Lung (tissue), 12 donors: Measurements from ENCODE around the gene SLC6A8. TPM values are rescaled to one million over a fixed set of nuclear protein-coding genes. Genes with fewer than 3 reads are reported as not detected.
A peak's percentile ranks its signal among the peaks of the same experiment; 100 is the strongest.

Experiments used
- ATAC-seq: fragments of 200-7000 bp; cut with Tn5 transposase; one replicate; pipeline ENCODE4 v1.9.1; 2020; ENCODE audit warnings: moderate number of reproducible peaks; ENCODE audit not compliant: insufficient read depth, low FRiP score
- DNase-seq, 3 donors: peaks; one replicate each; pipeline ENCODE4 v3.0.0-alpha.2; 2013 to 2017
- H3K27ac ChIP-seq, 2 donors: one replicate each; pipeline ENCODE4 v1.5.1; 2013; ENCODE audit warnings: mild to moderate bottlenecking in 2 of 2, moderate library complexity in 2 of 2, control low read depth in 1 of 2, inconsistent platforms in 1 of 2, low read depth in 1 of 2, low read length in 1 of 2
- H3K27me3 ChIP-seq, 3 donors: one replicate each; pipeline ENCODE4 v1.5.1; 2013; ENCODE audit warnings: low read length in 2 of 3; ENCODE audit not compliant: control insufficient read depth in 3 of 3, insufficient read depth in 3 of 3
- H3K36me3 ChIP-seq, 4 donors: one replicate each; pipeline ENCODE4 v1.5.1; 2013; ENCODE audit warnings: low read length in 4 of 4, mild to moderate bottlenecking in 1 of 4, moderate library complexity in 1 of 4; ENCODE audit not compliant: control insufficient read depth in 4 of 4, insufficient read depth in 4 of 4
- H3K4me1 ChIP-seq, 5 donors: one replicate each; pipeline ENCODE4 v1.5.1; 2013; ENCODE audit warnings: low read length in 5 of 5, mild to moderate bottlenecking in 2 of 5, moderate library complexity in 1 of 5; ENCODE audit not compliant: control insufficient read depth in 5 of 5, insufficient read depth in 5 of 5
- H3K4me3 ChIP-seq: one replicate; pipeline ENCODE4 v1.5.1; 2013; ENCODE audit warnings: mild to moderate bottlenecking, control low read depth, moderate library complexity
- H3K9ac ChIP-seq, 2 donors: one replicate each; pipeline ENCODE4 v1.5.1; 2013; ENCODE audit warnings: low read length in 2 of 2, control low read depth in 1 of 2; ENCODE audit not compliant: insufficient read depth in 1 of 2
- H3K9me3 ChIP-seq, 4 donors: one replicate each; pipeline ENCODE4 v1.5.1; 2013; ENCODE audit warnings: low read length in 3 of 4, mild to moderate bottlenecking in 1 of 4, moderate library complexity in 1 of 4; ENCODE audit not compliant: control insufficient read depth in 4 of 4, insufficient read depth in 3 of 4
- CTCF ChIP-seq: IDR thresholded peaks from 2 replicates; pipeline ENCODE4 v1.5.1; 2012; ENCODE audit warnings: mild to moderate bottlenecking; ENCODE audit errors: control extremely low read depth, extremely low read depth
- WGBS, 2 donors: extraction: QIAGEN DNeasy Blood & Tissue Kit; methylation state at CpG; one replicate each; pipeline ENCODE4 v1.1.7; 2013; 5-methylcytosine and 5-hydroxymethylcytosine counted together
- polyA plus RNA-seq, 2 donors: library from polyadenylated mRNA; stranded (reverse); fragments of 200-250 nt; gene quantifications; one replicate each; pipeline ENCODE4 v1.2.1, GENCODE V29; 2013
- total RNA-seq, 2 donors: library from RNA; depleted of rRNA in 1 of 2; stranded (reverse); fragments of >200 nt in 1 of 2; gene quantifications; one replicate each; pipeline ENCODE4 v1.2.1, GENCODE V29; 2014 to 2021
- donor health status: control.
- donor health status: control.
- donor health status: Bipolar disorder and iron deficiency.
- donor health status: healthy.
- donor health status: DM: yes; HTN: yes; CAD: no.

Gene SLC6A8
- total and polyA plus RNA-seq, 4 donors = 5.3 to 21.5 (median 9.9) TPM

GRCh38 chrX:153650959-153651358 lies 36.8 kb upstream of the SLC6A8 start:
- Histone ChIP-seq H3K27ac (no peak overlapping the region), H3K4me3 (no peak overlapping the region), H3K36me3 (no peaks in the 10 kb centered on the region), H3K27me3 (peaks cover 6 to 20% (median 15%) of the 10 kb centered on the region in 3 donors), H3K9ac (no peak overlapping the region), H3K9me3 (peaks cover 0 to 20% (median 6%) of the 10 kb centered on the region in 4 donors), H3K4me1 (peaks cover 0 to 3% (median 0%) of the 10 kb centered on the region in 5 donors)
- WGBS, 2 donors = 89 to 96% methylated on average over 12 to 13 of the region's 13 CpGs
- TF ChIP-seq CTCF = no peak
- ATAC-seq (no peak), DNase-seq (peak in 1 of 3 donors; percentile 9)

- ATAC-seq (no peak), DNase-seq (peak in 1 of 3 donors; percentile 10)
- Histone ChIP-seq H3K4me3 (no peak overlapping the region), H3K27me3 (peaks cover 6 to 13% (median 9%) of the 10 kb centered on the region in 3 donors), H3K9ac (no peak overlapping the region), H3K4me1 (peaks cover 0 to 1% (median 0%) of the 10 kb centered on the region in 5 donors), H3K9me3 (peaks cover 0 to 21% (median 6%) of the 10 kb centered on the region in 4 donors), H3K27ac (no peak overlapping the region), H3K36me3 (no peaks in the 10 kb centered on the region)
- 81 to 85% methylated on average over 9 of the region's 9 CpGs for WGBS, 2 donors
- no peak for TF ChIP-seq CTCF
Observed at GRCh38 chrX:153651540-153652079, 36.1 kb upstream of the SLC6A8 start.

- peaks cover 0 to 4% (median 3%) of the 10 kb centered on the region in 3 donors for H3K27me3 ChIP-seq
- no peak for DNase-seq
- WGBS, 2 donors = 86 to 100% methylated on average over 2 of the region's 2 CpGs
- no peak for ATAC-seq
- no peak for TF ChIP-seq CTCF
- no peak overlapping the region for H3K4me3 ChIP-seq
- H3K9ac ChIP-seq = no peak overlapping the region
- H3K27ac ChIP-seq = no peak overlapping the region
- peaks cover 0 to 18% (median 6%) of the 10 kb centered on the region in 4 donors for H3K9me3 ChIP-seq
- H3K4me1 ChIP-seq = no peaks in the 10 kb centered on the region
- no peaks in the 10 kb centered on the region for H3K36me3 ChIP-seq
Observed at GRCh38 chrX:153653556-153653955, 34.2 kb upstream of the SLC6A8 start.

- DNase-seq = no peak
- no peak overlapping the region for H3K27ac ChIP-seq
- no peak for ATAC-seq
- peaks cover 0 to 18% (median 10%) of the 10 kb centered on the region in 3 donors for H3K27me3 ChIP-seq
- no peak overlapping the region for H3K9ac ChIP-seq
- 87 to 88% methylated on average over 9 of the region's 9 CpGs for WGBS, 2 donors
- H3K4me3 ChIP-seq = no peak overlapping the region
- no peaks in the 10 kb centered on the region for H3K36me3 ChIP-seq
- no peaks in the 10 kb centered on the region for H3K4me1 ChIP-seq
- peaks cover 0 to 15% (median 6%) of the 10 kb centered on the region in 4 donors for H3K9me3 ChIP-seq
- no peak for TF ChIP-seq CTCF
Observed at GRCh38 chrX:153657161-153657560, 30.6 kb upstream of the SLC6A8 start.
